HG02588 (cell line): ENCODE measurements around the gene GSDMA.
"Not testable (repeated sequence)": the region's sequence is repeated elsewhere in the genome, so short reads cannot be mapped to it uniquely, and the experiment has no call there.

ENCODE experiments used
- ATAC-seq: cut with Tn5 transposase; IDR thresholded peaks from one replicate; pipeline ENCODE4 v1.9.1; 2021; ENCODE audit warnings: mild to moderate bottlenecking, moderate library complexity; ENCODE audit not compliant: unreplicated experiment

The GSDMA gene

GRCh38 chr17:39928858-39929645 lies 33.8 kb upstream of the GSDMA start:
- ATAC-seq, result no peak

- no peak for ATAC-seq
These were observed 33.0 kb upstream of the GSDMA start for GRCh38 chr17:39929646-39930407.

GRCh38 chr17:39933912-39934311 lies 28.9 kb upstream of the GSDMA start:
- no peak for ATAC-seq

- ATAC-seq, result no peak
These were observed 28.5 kb upstream of the GSDMA start for GRCh38 chr17:39934324-39934723.

GRCh38 chr17:39935909-39936308 lies 26.9 kb upstream of the GSDMA start:
- ATAC-seq, result no peak

DNA sequence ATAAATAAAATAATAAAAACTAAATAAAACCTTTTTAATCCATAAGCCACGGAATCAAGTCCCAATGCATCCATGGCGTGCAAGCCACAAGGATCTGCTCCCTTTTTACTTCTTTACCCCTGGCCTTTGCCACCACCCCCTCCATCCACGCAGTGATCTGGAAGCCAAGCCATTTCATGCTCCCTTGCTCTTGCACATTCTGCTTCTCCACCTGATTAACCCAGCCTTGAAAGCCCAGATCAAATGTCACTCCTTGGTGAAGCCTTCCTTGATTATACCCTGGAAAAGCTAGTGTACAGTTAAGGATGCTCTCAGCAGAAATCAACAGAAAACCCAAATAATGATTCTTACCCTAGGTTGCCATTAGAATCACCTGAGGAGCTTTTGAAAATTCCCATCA lies 25.4 kb upstream of the GSDMA start:
- no peak for ATAC-seq

DNA sequence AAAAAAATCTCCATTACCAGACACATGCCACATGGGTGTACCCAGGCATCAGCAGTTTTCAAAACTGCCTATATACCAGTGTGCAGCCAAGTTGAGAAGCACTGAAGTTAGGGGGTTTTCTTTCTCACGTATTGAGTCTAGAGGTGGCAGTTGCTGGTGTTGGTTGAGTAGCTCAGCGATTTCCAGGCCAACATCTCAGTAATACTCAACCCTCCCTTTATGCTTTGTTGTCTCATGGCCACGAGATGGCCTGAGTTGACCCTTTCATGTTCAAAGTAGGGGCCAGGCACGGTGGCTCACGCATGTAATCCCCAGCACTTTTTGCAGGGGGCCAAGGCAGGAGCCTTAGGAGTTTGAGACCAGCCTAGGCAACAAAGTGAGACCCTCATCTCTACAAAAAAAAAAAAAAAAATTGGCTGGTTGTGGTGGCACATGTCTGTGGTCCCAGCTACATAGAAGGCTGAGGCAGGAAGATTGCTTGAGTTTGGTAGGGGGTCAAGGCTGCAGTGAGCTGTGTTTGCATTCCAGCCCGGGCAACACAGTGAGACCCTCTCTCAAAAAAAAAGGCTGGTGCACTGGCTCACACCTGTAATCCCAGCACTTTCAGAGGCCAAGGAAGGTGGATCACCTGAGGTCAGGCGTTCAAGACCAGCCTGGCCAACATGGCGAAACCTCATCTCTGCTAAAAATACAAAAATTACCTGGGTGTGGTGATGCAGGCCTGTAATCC lies 24.5 kb upstream of the GSDMA start:
- no peak for ATAC-seq

- no peak for ATAC-seq
These were observed 23.7 kb upstream of the GSDMA start for GRCh38 chr17:39939106-39939505.

DNA sequence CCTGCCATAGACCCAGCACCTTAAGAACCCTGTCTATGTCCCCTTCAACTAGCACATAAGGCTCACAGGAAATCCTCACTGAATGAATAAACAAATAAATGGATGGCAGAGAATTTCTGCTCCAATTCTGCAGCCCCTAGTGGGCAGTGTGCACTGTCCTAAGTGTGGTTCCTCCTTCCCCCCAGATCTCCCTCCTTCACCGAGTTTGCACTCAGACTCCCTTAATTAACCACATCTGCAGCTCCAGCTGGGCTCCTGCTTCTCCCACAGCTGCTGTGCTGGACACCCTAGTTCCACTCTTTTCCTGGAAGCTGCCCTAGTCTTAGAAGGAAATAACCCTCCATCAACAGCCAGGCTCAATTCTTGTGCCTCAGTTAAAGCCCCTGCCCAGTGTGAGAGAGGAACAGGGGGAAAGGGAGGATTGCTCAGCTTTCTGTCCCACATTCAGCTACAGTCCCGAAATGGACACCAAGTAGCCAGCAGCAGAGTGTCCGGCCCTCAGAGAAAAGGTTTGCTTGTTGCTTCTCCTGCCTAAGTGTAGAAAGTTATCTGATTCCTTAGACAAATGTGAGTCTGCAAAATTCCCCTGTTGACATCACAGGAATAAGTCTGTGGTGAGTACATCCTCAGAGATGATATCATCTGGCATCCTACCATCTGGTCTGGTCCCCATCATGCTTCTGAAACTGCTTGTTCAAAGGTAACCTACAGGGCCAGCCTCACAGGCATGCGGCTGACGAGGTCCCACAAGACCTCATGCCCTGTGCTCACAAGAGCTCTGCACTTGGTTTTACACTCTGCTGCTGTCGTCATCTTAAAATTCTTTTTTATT lies 23.0 kb upstream of the GSDMA start:
- peak; percentile 74 for ATAC-seq

DNA sequence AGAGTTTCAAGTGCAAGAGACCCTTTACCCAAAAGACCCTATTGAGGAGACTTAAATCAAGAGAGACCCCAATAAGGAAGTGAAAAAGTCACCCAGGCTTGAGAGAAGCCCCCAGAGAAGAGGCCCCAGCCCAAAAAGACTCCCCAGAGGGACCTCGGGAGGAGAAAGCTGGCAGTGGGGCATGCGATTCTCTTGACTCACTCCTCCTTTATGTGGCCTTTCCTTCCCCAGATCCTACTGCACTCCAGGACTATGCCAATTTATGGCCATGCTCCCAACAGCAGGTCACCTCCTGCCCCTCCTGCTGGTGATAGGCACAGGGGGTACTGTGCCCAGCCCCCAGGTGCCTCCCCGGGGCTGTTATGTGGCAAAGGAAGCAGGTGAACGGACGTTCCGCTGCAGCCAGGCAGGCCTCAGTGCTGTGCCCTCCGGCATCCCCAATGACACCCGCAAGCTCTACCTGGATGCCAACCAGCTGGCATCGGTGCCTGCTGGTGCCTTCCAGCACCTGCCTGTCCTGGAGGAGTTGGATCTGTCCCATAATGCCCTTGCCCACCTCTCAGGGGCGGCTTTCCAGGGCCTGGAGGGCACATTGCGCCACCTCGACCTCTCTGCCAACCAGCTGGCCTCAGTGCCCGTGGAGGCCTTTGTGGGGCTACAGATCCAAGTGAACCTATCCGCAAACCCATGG lies 19.0 kb upstream of the GSDMA start:
- ATAC-seq, result no peak

GRCh38 chr17:39944393-39944711 lies 18.5 kb upstream of the GSDMA start:
- no peak for ATAC-seq

GRCh38 chr17:39946551-39947330 lies 16.1 kb upstream of the GSDMA start:
- no peak for ATAC-seq

- ATAC-seq, result not testable (repeated sequence)
These were observed 14.3 kb upstream of the GSDMA start for GRCh38 chr17:39948489-39948828.

GRCh38 chr17:39949028-39949427 lies 13.8 kb upstream of the GSDMA start:
- ATAC-seq, result no peak

DNA sequence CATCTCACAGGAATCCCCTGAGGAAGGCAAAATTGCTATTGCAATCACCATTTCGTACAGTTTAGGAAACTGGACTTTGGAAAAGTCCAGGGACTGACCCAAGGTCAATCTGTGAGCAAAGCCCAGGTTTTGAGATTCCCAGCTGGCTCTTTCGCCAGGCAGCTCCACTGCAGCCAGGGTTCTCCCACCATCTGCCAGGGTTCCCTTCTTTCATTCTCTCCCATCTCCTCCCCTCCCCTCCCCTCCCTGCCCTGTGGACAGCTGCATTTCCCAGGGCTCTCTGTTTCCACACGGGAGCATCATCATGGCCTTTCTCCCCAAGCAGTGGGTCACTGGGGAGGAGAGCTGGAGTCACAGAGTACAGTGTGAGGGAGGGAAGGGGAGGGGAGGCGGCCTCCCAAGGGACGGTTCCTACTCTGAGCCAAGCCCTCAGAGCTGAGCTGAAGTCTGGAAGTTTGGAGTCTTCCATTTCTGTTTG lies 11.9 kb upstream of the GSDMA start:
- no peak for ATAC-seq

DNA sequence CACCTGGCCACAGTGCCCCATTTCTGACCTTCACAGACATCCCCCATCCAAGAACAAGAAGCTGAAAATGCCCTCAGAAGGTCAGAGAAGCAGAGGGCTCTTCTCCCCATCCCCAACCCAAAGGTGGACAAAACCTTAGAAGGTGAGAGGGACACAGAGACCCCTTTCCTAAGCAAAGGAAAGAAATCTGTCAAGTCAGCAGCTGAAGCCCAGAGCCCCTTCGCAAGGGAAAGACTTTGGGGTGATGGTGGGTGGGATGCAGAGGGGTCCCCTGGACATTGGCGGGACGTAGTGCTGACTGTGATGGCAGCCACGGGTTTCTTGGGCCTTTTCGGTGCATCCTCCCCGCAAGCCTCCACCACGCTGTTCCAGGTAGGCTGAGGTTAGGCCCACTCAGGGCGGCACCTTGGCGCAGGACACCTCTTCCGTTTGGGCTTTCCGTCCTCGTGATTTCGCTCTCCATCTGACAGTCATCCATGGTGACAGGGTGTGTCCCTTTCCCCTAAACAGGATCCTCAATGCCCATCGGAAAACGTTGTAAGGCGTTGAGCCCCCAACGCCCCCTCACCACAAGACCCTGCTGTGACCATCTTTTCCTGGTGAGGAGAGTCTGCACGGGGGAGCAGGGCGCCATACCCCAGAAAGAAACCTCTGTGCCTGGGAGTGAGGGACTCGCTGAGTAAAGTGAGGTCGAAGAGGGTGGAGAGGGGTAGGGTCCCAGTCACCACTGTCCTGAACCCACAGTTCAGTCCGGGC lies 10.7 kb upstream of the GSDMA start:
- no peak for ATAC-seq

GRCh38 chr17:39952680-39953470 lies 9.9 kb upstream of the GSDMA start:
- peak; percentile 73 for ATAC-seq

- no peak for ATAC-seq
These were observed 9.3 kb upstream of the GSDMA start for GRCh38 chr17:39953471-39953888.
